Endodermal cell (in vitro differentiated cells): ENCODE measurements around the gene KANK3. TPM values are rescaled to one million over a fixed set of nuclear protein-coding genes. Genes with fewer than 3 reads are reported as not detected.
"Not testable (repeated sequence)": the region's sequence is repeated elsewhere in the genome, so short reads cannot be mapped to it uniquely, and the experiment has no call there.

ENCODE experiments used
- DNase-seq: peaks from one replicate; pipeline ENCODE4 v3.0.0-alpha.2; 2017
- H3K27ac ChIP-seq: 2 replicates; pipeline ENCODE4 v1.5.1; 2013; ENCODE audit warnings: mild to moderate bottlenecking, low read depth, low read length, moderate library complexity
- H3K27me3 ChIP-seq: 2 replicates; pipeline ENCODE4 v1.6.1; 2013; ENCODE audit warnings: mild to moderate bottlenecking, low read length, moderate library complexity; ENCODE audit not compliant: insufficient read depth, control insufficient read depth, poor library complexity, severe bottlenecking
- H3K36me3 ChIP-seq: 2 replicates; pipeline ENCODE4 v1.7.0; 2013; ENCODE audit warnings: mild to moderate bottlenecking, low read length, moderate library complexity; ENCODE audit not compliant: control insufficient read depth, insufficient read depth
- H3K4me1 ChIP-seq: one replicate; pipeline ENCODE4 v1.7.0; 2013; ENCODE audit warnings: low read length; ENCODE audit not compliant: control insufficient read depth, insufficient read depth
- H3K4me3 ChIP-seq: 2 replicates; pipeline ENCODE4 v1.5.1; 2013; ENCODE audit warnings: mild to moderate bottlenecking, low read length, moderate library complexity
- H3K9ac ChIP-seq: 2 replicates; pipeline ENCODE4 v1.6.1; 2013; ENCODE audit warnings: mild to moderate bottlenecking, low read length, moderate library complexity; ENCODE audit not compliant: poor library complexity, severe bottlenecking; ENCODE audit errors: extremely low read depth
- H3K9me3 ChIP-seq: 2 replicates; pipeline ENCODE4 v1.6.1; 2013; ENCODE audit warnings: mild to moderate bottlenecking, low read length, moderate library complexity; ENCODE audit not compliant: control insufficient read depth
- H3K27ac Mint-ChIP-seq: 2 replicates; pipeline ENCODE4 v1.8.0; 2020; ENCODE audit warnings: mixed read lengths
- H3K27me3 Mint-ChIP-seq: 2 replicates; pipeline ENCODE4 v1.8.0; 2021; ENCODE audit warnings: mild to moderate bottlenecking, mixed read lengths; ENCODE audit not compliant: insufficient read depth
- H3K36me3 Mint-ChIP-seq: 2 replicates; pipeline ENCODE4 v1.8.0; 2020; ENCODE audit warnings: low read depth, mixed read lengths
- H3K4me1 Mint-ChIP-seq: 2 replicates; pipeline ENCODE4 v1.8.0; 2020; ENCODE audit warnings: mixed read lengths
- H3K4me3 Mint-ChIP-seq: 2 replicates; pipeline ENCODE4 v1.8.0; 2020; ENCODE audit warnings: mild to moderate bottlenecking, moderate library complexity, mixed read lengths
- H3K9me3 Mint-ChIP-seq: 2 replicates; pipeline ENCODE4 v1.8.0; 2020; ENCODE audit warnings: mild to moderate bottlenecking, mixed read lengths
- WGBS, 2 experiments: methylation state at CpG; one replicate each; pipeline versions ENCODE4 v1.1.5 to v1.1.7; 2013; ENCODE audit warnings: missing lambda C conversion rate in 2 of 2, mixed read lengths in 1 of 2; ENCODE audit not compliant: insufficient coverage in 1 of 2, insufficient read length in 1 of 2; 5-methylcytosine and 5-hydroxymethylcytosine counted together
- total RNA-seq, 2 donors: library from RNA; stranded (reverse); fragmentation: NEBNext Ultra II Directional in 1 of 2; extraction: Animal tissue kit (Norgen Biotek cat#: 25700) in 1 of 2; gene quantifications; 2 replicates in 1 of 2; 3 replicates in 1 of 2; pipeline ENCODE4 v1.2.1, GENCODE V29; 2021
- TF ChIP-seq, protein P1 (sequence below): fragments of 200-600 bp; sonication (generic); conservative IDR thresholded peaks from 2 replicates; pipeline ENCODE4 v1.5.0; 2021; ENCODE audit warnings: antibody characterized with exemption, mild to moderate bottlenecking

KANK3 gene
- total RNA-seq, 2 donors from 2014 or later = 2.3 to 2.6 TPM

DNA sequence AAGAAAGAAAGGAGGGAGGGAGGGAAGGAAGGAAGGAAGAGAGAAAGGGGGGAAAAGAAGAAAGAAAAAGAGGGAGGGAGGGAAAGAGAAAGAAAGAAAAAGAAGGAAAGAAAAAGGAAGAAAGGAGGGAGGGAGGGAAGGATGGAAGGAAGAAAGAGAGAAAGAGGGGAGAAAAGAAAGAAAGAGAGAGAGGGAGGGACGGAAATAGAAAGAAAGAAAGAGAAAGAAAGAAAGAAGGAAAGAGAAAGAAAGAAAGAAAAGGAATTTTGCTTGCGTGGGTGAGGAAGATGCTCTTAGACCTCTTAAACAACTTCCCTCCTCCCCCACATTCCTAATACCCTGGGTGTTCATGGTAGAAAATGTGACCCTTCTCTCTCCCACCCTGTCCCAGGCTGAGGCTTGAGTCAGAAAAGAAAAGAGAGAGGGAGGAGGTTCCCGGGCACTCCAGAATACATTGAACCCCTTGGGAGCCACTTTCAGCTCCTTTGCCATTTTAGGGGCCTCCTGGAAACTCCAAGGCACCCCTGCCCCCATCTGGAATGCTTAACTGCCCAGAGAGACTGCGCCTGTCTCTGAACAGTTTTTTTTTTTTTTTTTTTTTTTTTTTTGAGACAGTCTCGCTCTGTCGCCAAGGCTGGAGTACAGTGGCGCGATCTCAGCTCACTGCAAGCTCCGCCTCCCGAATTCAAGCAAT, 9.2 kb upstream of the KANK3 start:
- 43% methylated on average over 8 to 9 of the region's 10 CpGs for WGBS, 2 experiments
- no peak for DNase-seq
- no peaks in the 10 kb centered on the region for H3K36me3 Mint-ChIP-seq
- Histone ChIP-seq H3K9ac (no peak overlapping the region), H3K9me3 (no peaks in the 10 kb centered on the region), H3K4me3 (no peak overlapping the region), H3K27me3 (no peaks in the 10 kb centered on the region), H3K27ac (peak overlapping the region; percentile 53), H3K36me3 (no peaks in the 10 kb centered on the region), H3K4me1 (no peaks in the 10 kb centered on the region)
- TF ChIP-seq, protein P1, sequence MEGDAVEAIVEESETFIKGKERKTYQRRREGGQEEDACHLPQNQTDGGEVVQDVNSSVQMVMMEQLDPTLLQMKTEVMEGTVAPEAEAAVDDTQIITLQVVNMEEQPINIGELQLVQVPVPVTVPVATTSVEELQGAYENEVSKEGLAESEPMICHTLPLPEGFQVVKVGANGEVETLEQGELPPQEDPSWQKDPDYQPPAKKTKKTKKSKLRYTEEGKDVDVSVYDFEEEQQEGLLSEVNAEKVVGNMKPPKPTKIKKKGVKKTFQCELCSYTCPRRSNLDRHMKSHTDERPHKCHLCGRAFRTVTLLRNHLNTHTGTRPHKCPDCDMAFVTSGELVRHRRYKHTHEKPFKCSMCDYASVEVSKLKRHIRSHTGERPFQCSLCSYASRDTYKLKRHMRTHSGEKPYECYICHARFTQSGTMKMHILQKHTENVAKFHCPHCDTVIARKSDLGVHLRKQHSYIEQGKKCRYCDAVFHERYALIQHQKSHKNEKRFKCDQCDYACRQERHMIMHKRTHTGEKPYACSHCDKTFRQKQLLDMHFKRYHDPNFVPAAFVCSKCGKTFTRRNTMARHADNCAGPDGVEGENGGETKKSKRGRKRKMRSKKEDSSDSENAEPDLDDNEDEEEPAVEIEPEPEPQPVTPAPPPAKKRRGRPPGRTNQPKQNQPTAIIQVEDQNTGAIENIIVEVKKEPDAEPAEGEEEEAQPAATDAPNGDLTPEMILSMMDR = no peak
- no peak overlapping the region for H3K27ac Mint-ChIP-seq
- peaks cover 5% of the 10 kb centered on the region for H3K9me3 Mint-ChIP-seq
- H3K4me3 Mint-ChIP-seq = no peak overlapping the region
- peaks cover 24% of the 10 kb centered on the region for H3K27me3 Mint-ChIP-seq
- no peaks in the 10 kb centered on the region for H3K4me1 Mint-ChIP-seq

DNA sequence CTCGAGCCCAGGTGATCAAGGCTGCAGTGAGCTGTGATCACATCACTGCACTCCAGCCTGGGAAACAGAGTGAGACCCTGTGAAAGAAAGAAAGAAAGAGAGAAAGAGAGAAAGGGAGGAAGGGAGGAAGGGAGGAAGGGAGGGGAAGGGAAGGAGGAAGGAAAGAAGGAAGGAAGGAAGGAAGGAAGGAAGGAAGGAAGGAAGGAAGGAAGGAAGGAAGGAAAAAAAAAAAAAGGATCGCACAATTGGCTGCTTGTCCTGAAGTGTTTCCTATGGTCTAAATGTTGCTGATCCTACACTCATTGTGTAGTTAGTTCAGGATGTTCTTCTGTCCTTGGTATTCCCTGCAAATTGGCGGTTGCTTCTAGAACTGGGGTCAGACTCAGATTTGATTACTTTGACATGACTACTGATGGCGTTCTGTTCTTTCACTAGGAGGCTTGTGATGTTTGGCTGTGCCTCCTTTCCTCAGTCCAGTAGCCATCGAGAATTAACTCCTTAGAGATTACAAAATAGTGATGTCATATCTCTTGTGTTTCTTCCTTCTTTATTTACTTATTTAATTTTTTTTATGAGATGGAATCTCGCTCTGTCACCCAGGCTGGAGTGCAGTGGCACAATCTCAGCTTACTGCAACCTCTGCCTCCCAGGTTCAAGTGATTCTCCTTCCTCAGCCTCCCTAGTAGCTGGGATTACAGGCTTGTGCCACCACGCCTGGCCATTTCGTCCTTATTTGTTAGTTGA, 6.7 kb upstream of the KANK3 start:
- not testable (repeated sequence) for H3K9ac ChIP-seq, H3K9me3 Mint-ChIP-seq, H3K27me3 ChIP-seq, H3K9me3 ChIP-seq, H3K4me3 Mint-ChIP-seq, DNase-seq, H3K27ac Mint-ChIP-seq, H3K27ac ChIP-seq, H3K4me1 ChIP-seq, H3K36me3 Mint-ChIP-seq, H3K4me1 Mint-ChIP-seq, H3K4me3 ChIP-seq, H3K36me3 ChIP-seq
- peaks cover 28% of the 10 kb centered on the region for H3K27me3 Mint-ChIP-seq
- 88 to 94% methylated on average over 5 of the region's 8 CpGs for WGBS, 2 experiments

DNA sequence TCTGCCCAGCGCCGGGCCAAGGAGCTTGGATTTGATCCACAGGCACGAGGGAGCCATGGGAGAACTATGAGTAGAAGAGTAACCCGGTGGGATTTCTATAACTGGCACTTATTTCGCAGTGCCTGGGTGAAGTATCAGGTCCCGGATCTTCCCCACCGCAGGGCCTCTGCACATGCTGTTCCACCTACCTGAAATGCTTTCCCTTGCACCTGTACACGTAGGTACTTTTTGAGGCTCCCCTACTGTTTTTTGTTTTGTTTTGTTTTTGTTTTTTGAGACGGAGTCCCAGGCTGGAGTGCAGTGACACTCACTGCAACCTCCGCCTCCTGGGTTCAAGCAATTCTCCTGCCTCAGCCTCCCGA, 402 bp upstream of the KANK3 start:
- Mint-ChIP-seq H3K27ac (no peak overlapping the region), H3K27me3 (peaks cover 32% of the 10 kb centered on the region)
- H3K4me1 ChIP-seq = no peaks in the 10 kb centered on the region

More for the DNA sequence above, 402 bp upstream of the KANK3 start:
- no peak for DNase-seq
- no peaks in the 10 kb centered on the region for H3K36me3 Mint-ChIP-seq
- no peak overlapping the region for H3K27ac ChIP-seq
- H3K36me3 ChIP-seq = no peaks in the 10 kb centered on the region
- H3K27me3 ChIP-seq = peaks cover 20% of the 10 kb centered on the region
- H3K4me3 ChIP-seq = no peak overlapping the region
- no peaks in the 10 kb centered on the region for H3K9me3 Mint-ChIP-seq
- 54 to 56% methylated on average over 6 to 11 of the region's 11 CpGs for WGBS, 2 experiments
- TF ChIP-seq, protein P1 = no peak
- peak overlapping the region; percentile 56 for H3K4me3 Mint-ChIP-seq
- peaks cover 4% of the 10 kb centered on the region for H3K4me1 Mint-ChIP-seq
- H3K9ac ChIP-seq = no peak overlapping the region
- H3K9me3 ChIP-seq = no peaks in the 10 kb centered on the region
